ENCODE results near the gene GPC3. TPM values are rescaled to one million over a fixed set of nuclear protein-coding genes. Genes with fewer than 3 reads are reported as not detected.

Gene GPC3
- polyA plus RNA-seq, 1 experiment, result not detected

DNA sequence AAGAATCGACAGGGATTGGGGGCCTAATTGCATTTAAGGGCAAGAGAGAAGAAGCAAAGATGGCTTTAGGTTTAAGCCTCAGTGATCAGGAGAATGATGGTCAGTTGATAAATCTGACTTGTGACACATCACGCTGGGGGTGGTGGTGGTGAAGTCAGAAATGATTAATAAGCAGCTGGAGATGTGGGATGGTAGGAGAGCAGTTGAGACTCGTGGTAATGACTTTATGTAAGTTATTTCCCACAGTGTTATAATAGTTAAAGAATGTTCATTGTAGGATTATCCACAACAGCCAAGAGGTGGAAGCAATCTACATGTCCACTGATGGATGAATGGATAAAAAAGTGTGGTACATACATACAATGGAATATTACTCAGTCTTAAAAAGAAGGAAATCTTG lies 391.2 kb downstream of the GPC3 start:
- Histone ChIP-seq H3K36me3 (ENCODE audit: control insufficient read depth, insufficient read depth, low read length) (no peaks in the 10 kb centered on the region), H3K27me3 (ENCODE audit: control insufficient read depth, insufficient read depth, low read length) (no peaks in the 10 kb centered on the region), H3K4me3 (ENCODE audit: low read depth, low read length) (no peak overlapping the region)
- ChIA-PET CTCF (no interaction called here), POLR2A (no interaction called here)
- no peak for DNase-seq (ENCODE audit: low read depth)
- TF ChIP-seq, protein P1, sequence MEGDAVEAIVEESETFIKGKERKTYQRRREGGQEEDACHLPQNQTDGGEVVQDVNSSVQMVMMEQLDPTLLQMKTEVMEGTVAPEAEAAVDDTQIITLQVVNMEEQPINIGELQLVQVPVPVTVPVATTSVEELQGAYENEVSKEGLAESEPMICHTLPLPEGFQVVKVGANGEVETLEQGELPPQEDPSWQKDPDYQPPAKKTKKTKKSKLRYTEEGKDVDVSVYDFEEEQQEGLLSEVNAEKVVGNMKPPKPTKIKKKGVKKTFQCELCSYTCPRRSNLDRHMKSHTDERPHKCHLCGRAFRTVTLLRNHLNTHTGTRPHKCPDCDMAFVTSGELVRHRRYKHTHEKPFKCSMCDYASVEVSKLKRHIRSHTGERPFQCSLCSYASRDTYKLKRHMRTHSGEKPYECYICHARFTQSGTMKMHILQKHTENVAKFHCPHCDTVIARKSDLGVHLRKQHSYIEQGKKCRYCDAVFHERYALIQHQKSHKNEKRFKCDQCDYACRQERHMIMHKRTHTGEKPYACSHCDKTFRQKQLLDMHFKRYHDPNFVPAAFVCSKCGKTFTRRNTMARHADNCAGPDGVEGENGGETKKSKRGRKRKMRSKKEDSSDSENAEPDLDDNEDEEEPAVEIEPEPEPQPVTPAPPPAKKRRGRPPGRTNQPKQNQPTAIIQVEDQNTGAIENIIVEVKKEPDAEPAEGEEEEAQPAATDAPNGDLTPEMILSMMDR (IDR thresholded peaks at IDR 0.05; ENCODE audit: insufficient read depth, low read depth, low read length), result no peak

DNA sequence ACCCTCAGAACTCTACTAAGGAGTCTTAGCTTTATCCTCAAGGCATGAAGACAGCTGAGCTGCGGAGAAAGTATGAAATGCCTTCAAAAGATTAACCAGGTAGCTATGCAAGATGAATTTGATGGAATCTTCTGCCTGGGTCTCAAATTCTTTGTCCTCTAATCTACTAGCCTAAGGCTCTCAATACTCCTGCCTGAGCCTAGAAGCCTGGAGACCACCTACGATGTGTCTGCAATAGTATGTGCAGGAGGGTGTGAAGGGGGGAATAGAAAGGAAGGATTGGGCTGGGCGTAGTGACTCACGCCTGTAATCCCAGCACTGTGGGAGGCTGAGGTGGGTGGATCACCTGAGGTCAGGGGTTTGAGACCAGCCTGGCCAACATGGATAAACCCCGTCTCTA lies 391.9 kb downstream of the GPC3 start:
- POLR2A ChIA-PET, result no interaction called here
- CTCF ChIA-PET, result no interaction called here

DNA sequence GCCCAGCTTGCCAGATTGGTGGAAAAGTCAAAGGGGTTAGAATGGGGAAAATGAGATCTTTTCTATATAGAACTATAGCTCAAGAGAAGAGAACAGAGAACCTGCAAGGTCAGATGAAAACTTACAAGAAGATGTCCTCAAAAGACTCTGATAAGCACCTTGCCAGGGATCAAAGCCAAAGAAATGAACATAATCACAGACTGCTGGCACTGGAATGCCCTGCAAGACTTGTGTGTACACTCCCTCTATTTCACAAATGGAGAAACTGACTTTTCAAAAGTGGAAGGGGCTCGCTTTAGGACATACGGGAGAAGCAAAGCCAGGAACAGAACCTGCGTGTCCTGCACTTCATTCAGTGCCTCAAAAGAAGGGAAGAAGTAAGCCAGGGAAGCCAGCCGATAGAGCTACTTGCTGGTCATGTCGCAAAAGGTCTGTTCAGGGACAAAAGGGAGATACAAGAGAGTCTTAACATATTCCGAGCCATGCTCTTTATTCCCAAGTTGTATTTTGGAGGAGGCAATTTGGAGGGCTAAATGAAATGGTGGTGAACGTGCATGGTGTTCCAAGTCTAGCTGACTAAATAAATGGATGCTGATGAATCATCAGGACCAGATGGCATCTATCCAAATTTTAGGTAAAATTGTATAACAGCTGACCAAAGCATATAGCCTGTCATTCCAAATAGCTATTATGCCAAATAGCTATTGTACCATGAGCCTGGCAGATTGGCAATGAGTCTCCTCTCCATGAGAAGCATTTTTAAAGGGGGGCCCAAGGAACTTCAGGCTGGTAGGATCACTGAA lies 394.5 kb downstream of the GPC3 start:
- TF ChIP-seq, protein P1 (IDR thresholded peaks at IDR 0.05; ENCODE audit: insufficient read depth, low read depth, low read length), result no peak
- POLR2A ChIA-PET, result no interaction called here
- CTCF ChIA-PET, result no interaction called here
- H3K27me3 ChIP-seq (ENCODE audit: control insufficient read depth, insufficient read depth, low read length), result no peaks in the 10 kb centered on the region
- DNase-seq (ENCODE audit: low read depth), result no peak
- no peak overlapping the region for H3K4me3 ChIP-seq (ENCODE audit: low read depth, low read length)
- no peaks in the 10 kb centered on the region for H3K36me3 ChIP-seq (ENCODE audit: control insufficient read depth, insufficient read depth, low read length)

More for the DNA sequence above, 391.9 kb downstream of the GPC3 start:
- TF ChIP-seq, protein P1 (IDR thresholded peaks at IDR 0.05; ENCODE audit: insufficient read depth, low read depth, low read length), result no peak
- no peak for DNase-seq (ENCODE audit: low read depth)
- Histone ChIP-seq H3K4me3 (ENCODE audit: low read depth, low read length) (no peak overlapping the region), H3K36me3 (ENCODE audit: control insufficient read depth, insufficient read depth, low read length) (no peaks in the 10 kb centered on the region), H3K27me3 (ENCODE audit: control insufficient read depth, insufficient read depth, low read length) (no peaks in the 10 kb centered on the region)

DNA sequence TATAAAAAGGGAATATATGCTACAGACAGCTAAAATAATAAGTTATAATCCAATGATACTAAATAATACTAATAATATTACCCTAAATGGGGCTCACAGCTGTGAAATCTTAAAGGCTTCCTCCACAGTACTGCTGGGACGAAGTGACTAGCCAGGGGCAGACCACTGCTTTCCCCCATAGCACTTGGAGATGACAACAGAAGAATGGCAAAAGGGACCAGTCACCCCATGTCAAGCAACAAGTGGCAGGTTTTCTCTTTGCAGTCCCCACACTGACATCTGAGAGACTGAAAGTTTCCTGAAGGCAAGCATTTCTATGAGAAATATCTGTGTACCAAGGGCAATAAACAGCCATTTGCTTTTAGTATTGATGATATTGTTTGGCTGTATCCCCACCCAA lies 396.6 kb downstream of the GPC3 start:
- Histone ChIP-seq H3K27me3 (ENCODE audit: control insufficient read depth, insufficient read depth, low read length) (no peaks in the 10 kb centered on the region), H3K4me3 (ENCODE audit: low read depth, low read length) (no peak overlapping the region), H3K36me3 (ENCODE audit: control insufficient read depth, insufficient read depth, low read length) (no peaks in the 10 kb centered on the region)
- DNase-seq (ENCODE audit: low read depth), result no peak
- ChIA-PET CTCF (no interaction called here), POLR2A (no interaction called here)
- TF ChIP-seq, protein P1 (IDR thresholded peaks at IDR 0.05; ENCODE audit: insufficient read depth, low read depth, low read length), result no peak

DNA sequence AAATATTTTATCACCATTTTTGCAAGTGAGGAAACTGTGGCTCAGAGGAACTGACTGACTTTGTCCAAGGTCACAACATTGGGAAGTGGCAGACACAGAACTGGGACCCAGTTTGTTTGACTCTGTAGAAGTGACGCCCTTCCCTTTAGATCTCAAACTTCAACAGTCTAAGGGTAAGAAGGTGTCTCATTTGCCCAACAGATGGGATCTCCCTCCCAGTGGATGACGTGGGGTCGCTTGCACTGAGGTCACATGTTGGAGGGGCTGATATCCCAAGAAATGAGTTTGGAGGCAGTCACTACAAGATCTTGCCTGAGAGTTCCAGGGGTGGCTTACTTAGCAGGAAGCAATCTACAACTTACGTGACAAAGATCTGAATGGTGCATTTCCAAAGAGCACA lies 397.6 kb downstream of the GPC3 start:
- TF ChIP-seq, protein P1 (IDR thresholded peaks at IDR 0.05; ENCODE audit: insufficient read depth, low read depth, low read length), result no peak
- Histone ChIP-seq H3K27me3 (ENCODE audit: control insufficient read depth, insufficient read depth, low read length) (no peaks in the 10 kb centered on the region), H3K36me3 (ENCODE audit: control insufficient read depth, insufficient read depth, low read length) (no peaks in the 10 kb centered on the region), H3K4me3 (ENCODE audit: low read depth, low read length) (no peak overlapping the region)
- ChIA-PET POLR2A (no interaction called here), CTCF (no interaction called here)
- DNase-seq (ENCODE audit: low read depth), result no peak

Measured in BJ (cell line).